Measurements from ENCODE around the gene TLN1. TPM values are rescaled to one million over a fixed set of nuclear protein-coding genes. Genes with fewer than 3 reads are reported as not detected.
A peak's percentile ranks its signal among the peaks of the same experiment; 100 is the strongest.

Gene TLN1
- total and polyA plus RNA-seq, 2 of the 8 experiments (the other 6 are each of a cell fraction or from before 2014, with no cell fraction given), result 28.1 to 90.1 TPM

DNA sequence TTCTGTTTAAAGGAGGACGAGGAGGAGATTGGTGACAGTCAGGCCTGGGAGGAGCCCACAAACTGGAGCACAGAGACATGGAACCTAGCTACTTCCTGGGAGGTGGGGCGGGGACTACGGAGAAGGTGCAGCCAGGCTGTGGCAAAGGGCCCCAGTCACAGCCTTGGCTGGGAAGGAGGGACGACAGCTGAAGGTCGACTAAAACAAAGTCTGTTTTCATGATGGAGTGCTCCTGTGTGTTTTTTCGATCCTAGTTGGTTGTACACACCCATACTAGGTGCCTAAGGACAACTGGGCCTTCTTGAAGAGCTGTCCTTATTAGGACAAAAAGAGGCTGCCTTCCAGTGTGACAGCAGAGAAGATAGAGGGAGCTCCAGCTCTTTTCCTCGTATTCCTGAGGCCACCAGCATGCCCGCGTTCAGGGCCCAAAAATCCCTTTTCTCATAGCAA is 71.0 kb downstream of the TLN1 start (continued):
- no peak for TF ChIP-seq GTF2F1 (IDR thresholded peaks at IDR 0.05; ENCODE audit: borderline replicate concordance, low read depth, low read length)
- TF ChIP-seq SRF (IDR thresholded peaks at IDR 0.05; ENCODE audit: low read depth, low read length), result peak; percentile 71
- no peak for TF ChIP-seq ASH2L (IDR thresholded peaks at IDR 0.05; ENCODE audit: low read length)
- TF ChIP-seq, protein P1, sequence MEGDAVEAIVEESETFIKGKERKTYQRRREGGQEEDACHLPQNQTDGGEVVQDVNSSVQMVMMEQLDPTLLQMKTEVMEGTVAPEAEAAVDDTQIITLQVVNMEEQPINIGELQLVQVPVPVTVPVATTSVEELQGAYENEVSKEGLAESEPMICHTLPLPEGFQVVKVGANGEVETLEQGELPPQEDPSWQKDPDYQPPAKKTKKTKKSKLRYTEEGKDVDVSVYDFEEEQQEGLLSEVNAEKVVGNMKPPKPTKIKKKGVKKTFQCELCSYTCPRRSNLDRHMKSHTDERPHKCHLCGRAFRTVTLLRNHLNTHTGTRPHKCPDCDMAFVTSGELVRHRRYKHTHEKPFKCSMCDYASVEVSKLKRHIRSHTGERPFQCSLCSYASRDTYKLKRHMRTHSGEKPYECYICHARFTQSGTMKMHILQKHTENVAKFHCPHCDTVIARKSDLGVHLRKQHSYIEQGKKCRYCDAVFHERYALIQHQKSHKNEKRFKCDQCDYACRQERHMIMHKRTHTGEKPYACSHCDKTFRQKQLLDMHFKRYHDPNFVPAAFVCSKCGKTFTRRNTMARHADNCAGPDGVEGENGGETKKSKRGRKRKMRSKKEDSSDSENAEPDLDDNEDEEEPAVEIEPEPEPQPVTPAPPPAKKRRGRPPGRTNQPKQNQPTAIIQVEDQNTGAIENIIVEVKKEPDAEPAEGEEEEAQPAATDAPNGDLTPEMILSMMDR (IDR thresholded peaks at IDR 0.05; ENCODE audit: control extremely low read depth in 1 of 3, insufficient read depth in 1 of 3, low read depth in 1 of 3, low read length in 3 of 3), result peak; percentile 1 to 48 (median 38)
- TF ChIP-seq TAF1 (IDR thresholded peaks at IDR 0.05; ENCODE audit: low read depth, low read length), result no peak
- TF ChIP-seq TEAD4 (IDR thresholded peaks at IDR 0.05; ENCODE audit: low read depth, low read length), result no peak
- TF ChIP-seq, protein P2, sequence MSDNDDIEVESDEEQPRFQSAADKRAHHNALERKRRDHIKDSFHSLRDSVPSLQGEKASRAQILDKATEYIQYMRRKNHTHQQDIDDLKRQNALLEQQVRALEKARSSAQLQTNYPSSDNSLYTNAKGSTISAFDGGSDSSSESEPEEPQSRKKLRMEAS (IDR thresholded peaks at IDR 0.05), result no peak
